ENCODE measurements around the gene ENOX1.

GRCh38 chr13:43373400-43373799 is 413.4 kb downstream of the ENOX1 start:
- TF ChIP-seq BHLHE40 (IDR thresholded peaks at IDR 0.05; ENCODE audit: borderline replicate concordance), result no peak
- no peak for TF ChIP-seq L3MBTL2 (conservative IDR thresholded peaks at IDR 0.05)
- no peak for TF ChIP-seq ARNT (IDR thresholded peaks at IDR 0.05)
- TF ChIP-seq SUZ12 (IDR thresholded peaks at IDR 0.05), result no peak
- no peak for TF ChIP-seq FOXM1 (IDR thresholded peaks at IDR 0.05; ENCODE audit: borderline replicate concordance)
